Subcutaneous abdominal adipose tissue (tissue), 5 donors: ENCODE measurements around the gene CARMIL1.

Experiments used
- H3K27ac ChIP-seq: one replicate; pipeline ENCODE4 v1.7.0; 2013; ENCODE audit warnings: low read depth, mild to moderate bottlenecking, inconsistent platforms, low read length, moderate library complexity
- H3K27me3 ChIP-seq, 5 donors: one replicate each; pipeline ENCODE4 v1.7.0; 2013; ENCODE audit warnings: low read length in 5 of 5, inconsistent platforms in 1 of 5; ENCODE audit not compliant: control insufficient read depth in 5 of 5, insufficient read depth in 4 of 5
- H3K36me3 ChIP-seq, 5 donors: one replicate each; pipeline ENCODE4 v1.7.0; 2013; ENCODE audit warnings: low read length in 5 of 5; ENCODE audit not compliant: control insufficient read depth in 5 of 5, insufficient read depth in 5 of 5
- H3K4me1 ChIP-seq, 5 donors: one replicate each; pipeline ENCODE4 v1.7.0; 2013; ENCODE audit warnings: low read length in 5 of 5, mild to moderate bottlenecking in 3 of 5, moderate library complexity in 1 of 5; ENCODE audit not compliant: control insufficient read depth in 5 of 5, insufficient read depth in 5 of 5
- H3K4me3 ChIP-seq, 5 donors: one replicate each; pipeline ENCODE4 v1.7.0; 2013; ENCODE audit warnings: low read length in 5 of 5, low read depth in 1 of 5
- H3K9ac ChIP-seq, 5 donors: one replicate each; pipeline ENCODE4 v1.7.0; 2013; ENCODE audit warnings: low read length in 5 of 5, mild to moderate bottlenecking in 4 of 5, moderate library complexity in 3 of 5
- H3K9me3 ChIP-seq, 5 donors: one replicate each; pipeline ENCODE4 v1.7.0; 2013; ENCODE audit warnings: low read length in 5 of 5; ENCODE audit not compliant: control insufficient read depth in 5 of 5
- donor health status: healthy.
- donor health status: healthy.
- donor health status: healthy.
- donor health status: healthy.
- donor health status: healthy.

CARMIL1 gene

GRCh38 chr6:25329161-25329817 lies 50.1 kb downstream of the CARMIL1 start:
- H3K4me3 ChIP-seq = no peak overlapping the region
- H3K27ac ChIP-seq = no peak overlapping the region
- no peak overlapping the region for H3K9ac ChIP-seq
- no peaks in the 10 kb centered on the region for H3K36me3 ChIP-seq
- H3K4me1 ChIP-seq = peaks cover 0 to 35% (median 17%) of the 10 kb centered on the region in 5 donors
- H3K9me3 ChIP-seq = no peaks in the 10 kb centered on the region
- H3K27me3 ChIP-seq = no peaks in the 10 kb centered on the region

GRCh38 chr6:25329982-25330381 lies 50.8 kb downstream of the CARMIL1 start:
- no peak overlapping the region for H3K9ac ChIP-seq
- H3K4me1 ChIP-seq = peaks cover 0 to 28% (median 14%) of the 10 kb centered on the region in 5 donors
- H3K9me3 ChIP-seq = no peaks in the 10 kb centered on the region
- no peaks in the 10 kb centered on the region for H3K27me3 ChIP-seq
- H3K27ac ChIP-seq = no peak overlapping the region
- no peaks in the 10 kb centered on the region for H3K36me3 ChIP-seq
- H3K4me3 ChIP-seq = no peak overlapping the region

- Histone ChIP-seq H3K27me3 (no peaks in the 10 kb centered on the region), H3K4me1 (peaks cover 0 to 28% (median 14%) of the 10 kb centered on the region in 5 donors), H3K27ac (no peak overlapping the region), H3K9ac (peak overlapping the region in 1 of 5 donors; percentile 20), H3K9me3 (no peaks in the 10 kb centered on the region), H3K36me3 (no peaks in the 10 kb centered on the region), H3K4me3 (no peak overlapping the region)
These were observed 51.9 kb downstream of the CARMIL1 start for GRCh38 chr6:25330796-25331685.

- Histone ChIP-seq H3K27me3 (no peaks in the 10 kb centered on the region), H3K36me3 (no peaks in the 10 kb centered on the region), H3K4me3 (no peak overlapping the region), H3K9me3 (no peaks in the 10 kb centered on the region), H3K27ac (no peak overlapping the region), H3K9ac (no peak overlapping the region), H3K4me1 (peaks cover 0 to 25% (median 14%) of the 10 kb centered on the region in 5 donors)
These were observed 53.0 kb downstream of the CARMIL1 start for GRCh38 chr6:25332165-25332564.

GRCh38 chr6:25332655-25333071 lies 53.5 kb downstream of the CARMIL1 start:
- Histone ChIP-seq H3K27ac (no peak overlapping the region), H3K4me3 (no peak overlapping the region), H3K27me3 (no peaks in the 10 kb centered on the region), H3K9ac (no peak overlapping the region), H3K4me1 (peaks cover 0 to 21% (median 14%) of the 10 kb centered on the region in 5 donors), H3K36me3 (no peaks in the 10 kb centered on the region), H3K9me3 (no peaks in the 10 kb centered on the region)

- Histone ChIP-seq H3K9ac (no peak overlapping the region), H3K4me1 (peaks cover 0 to 17% (median 14%) of the 10 kb centered on the region in 5 donors), H3K27ac (no peak overlapping the region), H3K27me3 (no peaks in the 10 kb centered on the region), H3K4me3 (no peak overlapping the region), H3K36me3 (no peaks in the 10 kb centered on the region), H3K9me3 (no peaks in the 10 kb centered on the region)
These were observed 54.3 kb downstream of the CARMIL1 start for GRCh38 chr6:25333471-25333870.

- Histone ChIP-seq H3K4me1 (peaks cover 0 to 17% (median 14%) of the 10 kb centered on the region in 5 donors), H3K4me3 (no peak overlapping the region), H3K9me3 (no peaks in the 10 kb centered on the region)
These were observed 55.6 kb downstream of the CARMIL1 start for GRCh38 chr6:25334793-25335192.

GRCh38 chr6:25336996-25337395 lies 57.8 kb downstream of the CARMIL1 start:
- H3K4me1 ChIP-seq = peaks cover 0 to 9% (median 5%) of the 10 kb centered on the region in 5 donors

More at GRCh38 chr6:25334793-25335192, 55.6 kb downstream of the CARMIL1 start:
- Histone ChIP-seq H3K9ac (no peak overlapping the region), H3K27ac (no peak overlapping the region), H3K27me3 (no peaks in the 10 kb centered on the region), H3K36me3 (no peaks in the 10 kb centered on the region)

GRCh38 chr6:25337431-25337830 lies 58.3 kb downstream of the CARMIL1 start:
- no peak overlapping the region for H3K4me3 ChIP-seq
- no peaks in the 10 kb centered on the region for H3K27me3 ChIP-seq
- H3K9ac ChIP-seq = no peak overlapping the region
- H3K27ac ChIP-seq = no peak overlapping the region
- H3K4me1 ChIP-seq = peaks cover 0 to 5% (median 5%) of the 10 kb centered on the region in 5 donors
- no peaks in the 10 kb centered on the region for H3K9me3 ChIP-seq
- no peaks in the 10 kb centered on the region for H3K36me3 ChIP-seq

More at GRCh38 chr6:25336996-25337395, 57.8 kb downstream of the CARMIL1 start:
- H3K4me3 ChIP-seq = no peak overlapping the region
- H3K9me3 ChIP-seq = no peaks in the 10 kb centered on the region
- H3K36me3 ChIP-seq = no peaks in the 10 kb centered on the region
- H3K9ac ChIP-seq = no peak overlapping the region
- no peak overlapping the region for H3K27ac ChIP-seq
- no peaks in the 10 kb centered on the region for H3K27me3 ChIP-seq
